Endothelial cell of umbilical vein (primary cell): ENCODE results near the gene IGF2R.

Experiments used
- CTCF ChIP-seq, 2 donors: IDR thresholded peaks; 1 replicate in 1 of 2; 2 replicates in 1 of 2; pipeline ENCODE4 v1.5.1; 2011; ENCODE audit warnings: low read length in 2 of 2, mild to moderate bottlenecking in 2 of 2, moderate library complexity in 2 of 2, control low read depth in 1 of 2, inconsistent platforms in 1 of 2, low read depth in 1 of 2; ENCODE audit not compliant: insufficient read depth in 1 of 2; ENCODE audit errors: extremely low read depth in 1 of 2
- POLR2A ChIP-seq: IDR thresholded peaks from 2 replicates; pipeline ENCODE4 v1.6.1; 2012; ENCODE audit warnings: low read depth, mild to moderate bottlenecking, control low read depth, low read length
- POLR2AphosphoS5 ChIP-seq: IDR thresholded peaks from 2 replicates; pipeline ENCODE4 v1.6.1; 2012; ENCODE audit warnings: low read depth, mild to moderate bottlenecking, control low read depth, low read length, moderate library complexity; ENCODE audit not compliant: insufficient read depth

GRCh38 chr6:160054271-160054670 is 85.4 kb downstream of the IGF2R start:
- no peak for TF ChIP-seq POLR2AphosphoS5
- no peak for TF ChIP-seq CTCF (IDR thresholded peaks at IDR 0.05; ENCODE audit: extremely low read depth in 1 of 2, insufficient read depth in 1 of 2, low read depth in 1 of 2, low read length in 2 of 2)
- TF ChIP-seq POLR2A, result no peak
